Tongue (tissue), 2 donors: ENCODE data around the gene CHST11. TPM values are rescaled to one million over a fixed set of nuclear protein-coding genes. Genes with fewer than 3 reads are reported as not detected.
"Not testable (repeated sequence)": the region's sequence is repeated elsewhere in the genome, so short reads cannot be mapped to it uniquely, and the experiment has no call there.

Experiments used
- DNase-seq: peaks from one replicate; pipeline ENCODE4 v3.0.0-alpha.2; 2015
- total RNA-seq: library from RNA; depleted of rRNA; stranded (reverse); fragments of >200 nt; gene quantifications from one replicate; pipeline ENCODE4 v1.2.3, GENCODE V29; 2014

Gene CHST11
- total RNA-seq, 1 donor from 2014 or later, result 5.8 TPM

- DNase-seq, result no peak
Observed at GRCh38 chr12:104604995-104605675, 148.4 kb downstream of the CHST11 start.

- DNase-seq, result peak; percentile 48
Observed at GRCh38 chr12:104605685-104606084, 148.9 kb downstream of the CHST11 start.

GRCh38 chr12:104608998-104609397 lies 152.2 kb downstream of the CHST11 start:
- DNase-seq, result peak; percentile 56

- no peak for DNase-seq
Observed at GRCh38 chr12:104609445-104609844, 152.7 kb downstream of the CHST11 start.

- DNase-seq, result no peak
Observed at GRCh38 chr12:104610513-104611235, 153.9 kb downstream of the CHST11 start.

- no peak for DNase-seq
Observed at GRCh38 chr12:104611671-104612070, 154.9 kb downstream of the CHST11 start.

- not testable (repeated sequence) for DNase-seq
Observed at GRCh38 chr12:104613372-104613771, 156.6 kb downstream of the CHST11 start.

- peak; percentile 87 for DNase-seq
Observed at GRCh38 chr12:104615048-104615561, 158.4 kb downstream of the CHST11 start.

- no peak for DNase-seq
Observed at GRCh38 chr12:104618691-104619090, 161.9 kb downstream of the CHST11 start.

- no peak for DNase-seq
Observed at GRCh38 chr12:104619305-104619704, 162.6 kb downstream of the CHST11 start.

GRCh38 chr12:104620837-104621531 lies 164.2 kb downstream of the CHST11 start:
- no peak for DNase-seq

- no peak for DNase-seq
Observed at GRCh38 chr12:104622928-104623327, 166.2 kb downstream of the CHST11 start.

GRCh38 chr12:104623883-104624282 lies 167.1 kb downstream of the CHST11 start:
- no peak for DNase-seq

GRCh38 chr12:104624529-104624928 lies 167.8 kb downstream of the CHST11 start:
- DNase-seq, result no peak

GRCh38 chr12:104626069-104626837 lies 169.5 kb downstream of the CHST11 start:
- DNase-seq, result no peak

- DNase-seq, result no peak
Observed at GRCh38 chr12:104627231-104627989, 170.7 kb downstream of the CHST11 start.

GRCh38 chr12:104627990-104628830 lies 171.5 kb downstream of the CHST11 start:
- peak; percentile 75 for DNase-seq

- DNase-seq, result no peak
Observed at GRCh38 chr12:104628831-104629135, 172.0 kb downstream of the CHST11 start.

GRCh38 chr12:104630230-104630670 lies 173.5 kb downstream of the CHST11 start:
- peak; percentile 81 for DNase-seq

- no peak for DNase-seq
Observed at GRCh38 chr12:104631867-104632266, 175.1 kb downstream of the CHST11 start.
